Keratinocyte (primary cell): ENCODE results near the gene C1orf50. TPM values are rescaled to one million over a fixed set of nuclear protein-coding genes. Genes with fewer than 3 reads are reported as not detected.

ENCODE experiments used
- DNase-seq: peaks from one replicate; pipeline ENCODE4 v3.0.0-alpha.2; 2011; ENCODE audit warnings: low read depth, missing footprints, low spot score
- FAIRE-seq: peaks from 2 replicates; lab custom pipeline; 2011; peaks lifted over from hg19 to GRCh38; lab: Jason Lieb, UNC
- H2AFZ ChIP-seq: 2 replicates; pipeline ENCODE4 v1.6.0; 2012; ENCODE audit warnings: low read length, control low read depth, inconsistent platforms; ENCODE audit not compliant: control insufficient read depth
- H3K27ac ChIP-seq: 2 replicates; pipeline ENCODE4 v1.5.1; 2011; ENCODE audit warnings: low read length; ENCODE audit not compliant: control insufficient read depth, insufficient read depth
- H3K27me3 ChIP-seq: 3 replicates; pipeline ENCODE4 v1.6.0; 2011; ENCODE audit warnings: low read length; ENCODE audit not compliant: control insufficient read depth, insufficient read depth; ENCODE audit errors: extremely low read depth
- H3K36me3 ChIP-seq, 2 experiments: 2 replicates in 1 of 2; 3 replicates in 1 of 2; pipeline ENCODE4 v1.5.1; 2011; ENCODE audit warnings: low read length in 2 of 2, mild to moderate bottlenecking in 1 of 2; ENCODE audit not compliant: control insufficient read depth in 2 of 2, insufficient read depth in 2 of 2; ENCODE audit errors: extremely low read depth in 1 of 2
- H3K4me1 ChIP-seq: 3 replicates; pipeline ENCODE4 v1.5.1; 2011; ENCODE audit warnings: low read length; ENCODE audit not compliant: control insufficient read depth, insufficient read depth; ENCODE audit errors: extremely low read depth
- H3K4me2 ChIP-seq: 3 replicates; pipeline ENCODE4 v1.6.0; 2011; ENCODE audit warnings: low read depth, low read length; ENCODE audit not compliant: control insufficient read depth, insufficient read depth; ENCODE audit errors: extremely low read depth
- H3K4me3 ChIP-seq, 3 experiments: fragments of 200-600 bp in 1 of 3; sonication (generic) in 1 of 3; 2 replicates in 2 of 3; 3 replicates in 1 of 3; pipeline ENCODE4 v1.5.1; 2011 to 2016; ENCODE audit warnings: low read length in 3 of 3, mild to moderate bottlenecking in 3 of 3, control low read depth in 2 of 3, inconsistent platforms in 1 of 3, low read depth in 1 of 3, mixed read lengths in 1 of 3, mixed run types in 1 of 3, moderate library complexity in 1 of 3; ENCODE audit not compliant: control insufficient read depth in 2 of 3, insufficient read depth in 2 of 3; ENCODE audit errors: extremely low read depth in 1 of 3
- H3K79me2 ChIP-seq: 2 replicates; pipeline ENCODE4 v1.6.0; 2012; ENCODE audit warnings: low read length; ENCODE audit not compliant: control insufficient read depth, insufficient read depth
- H3K9ac ChIP-seq: 3 replicates; pipeline ENCODE4 v1.6.0; 2011; ENCODE audit warnings: low read length; ENCODE audit not compliant: control insufficient read depth, insufficient read depth; ENCODE audit errors: extremely low read depth
- H3K9me1 ChIP-seq: 3 replicates; pipeline ENCODE4 v1.6.0; 2011; ENCODE audit warnings: low read length; ENCODE audit not compliant: control insufficient read depth, insufficient read depth; ENCODE audit errors: extremely low read depth
- H3K9me3 ChIP-seq: 2 replicates; pipeline ENCODE4 v1.5.1; 2012; ENCODE audit warnings: low read depth, low read length; ENCODE audit not compliant: control insufficient read depth
- H4K20me1 ChIP-seq: 3 replicates; pipeline ENCODE4 v1.6.0; 2011; ENCODE audit warnings: low read length; ENCODE audit not compliant: control insufficient read depth, insufficient read depth; ENCODE audit errors: extremely low read depth
- EZH2 ChIP-seq: IDR thresholded peaks from one replicate; pipeline ENCODE4 v1.6.1; 2012; ENCODE audit warnings: inconsistent platforms, mild to moderate bottlenecking, low read length, moderate library complexity
- dilution Hi-C: fragments of 300-500 bp; cut with MboI; formaldehyde crosslinking; loops from one replicate; pipeline ENCODE4 v1.7.0; 2020; ENCODE audit warnings: low sequenced_read_pairs; ENCODE audit not compliant: extremely low pct_ligation_motif_present
- polyA plus RNA-seq, 5 experiments: library from polyadenylated mRNA; depleted of rRNA in 3 of 5; stranded (reverse) in 3 of 5; stranded (forward) in 1 of 5; unstranded in 1 of 5; fragments of >200 nt; gene quantifications; 1 replicate in 1 of 5; 2 replicates in 3 of 5; 3 replicates in 1 of 5; pipeline versions ENCODE4 v1.2.1 to v1.2.3, GENCODE V29; 2011 to 2012; ENCODE audit warnings: missing spikeins in 2 of 5, low read depth in 1 of 5, low replicate concordance in 1 of 5
- TF ChIP-seq, protein P1 (sequence below), 3 experiments: IDR thresholded peaks in 1 of 3; conservative IDR thresholded peaks in 1 of 3; optimal IDR thresholded peaks in 1 of 3; 2 replicates in 2 of 3; 3 replicates in 1 of 3; pipeline versions ENCODE3 to v1.5.1; 2011; ENCODE audit warnings: low read length in 3 of 3, mild to moderate bottlenecking in 3 of 3, moderate library complexity in 2 of 3, control low read depth in 1 of 3, inconsistent platforms in 1 of 3; ENCODE audit not compliant: insufficient read depth in 2 of 3; ENCODE audit errors: extremely low read depth in 1 of 3

Gene C1orf50
- polyA plus RNA-seq, 1 donor (not counting 4 experiments of a cell fraction or from before 2014, with no cell fraction given): 9.6 TPM

DNA sequence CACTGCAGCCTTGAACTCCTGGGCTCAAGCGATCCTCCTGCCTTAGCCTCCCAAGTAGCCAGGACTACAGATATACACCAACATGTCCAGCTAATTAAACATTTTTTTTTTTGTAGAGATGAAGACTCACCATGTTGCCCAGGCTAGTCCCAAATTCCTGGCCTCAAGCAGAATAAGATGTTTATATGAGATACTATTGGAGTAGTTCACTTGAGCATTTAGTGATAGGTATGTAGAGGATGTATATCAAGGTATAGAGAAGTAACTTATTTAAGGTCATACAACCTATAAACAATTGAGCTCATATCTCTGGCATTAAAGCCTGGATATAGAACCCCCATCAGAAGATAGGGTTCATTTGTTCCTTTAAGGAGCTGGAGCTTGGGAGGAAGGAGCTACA is 13.1 kb downstream of the C1orf50 start:
- TF ChIP-seq, protein P1, sequence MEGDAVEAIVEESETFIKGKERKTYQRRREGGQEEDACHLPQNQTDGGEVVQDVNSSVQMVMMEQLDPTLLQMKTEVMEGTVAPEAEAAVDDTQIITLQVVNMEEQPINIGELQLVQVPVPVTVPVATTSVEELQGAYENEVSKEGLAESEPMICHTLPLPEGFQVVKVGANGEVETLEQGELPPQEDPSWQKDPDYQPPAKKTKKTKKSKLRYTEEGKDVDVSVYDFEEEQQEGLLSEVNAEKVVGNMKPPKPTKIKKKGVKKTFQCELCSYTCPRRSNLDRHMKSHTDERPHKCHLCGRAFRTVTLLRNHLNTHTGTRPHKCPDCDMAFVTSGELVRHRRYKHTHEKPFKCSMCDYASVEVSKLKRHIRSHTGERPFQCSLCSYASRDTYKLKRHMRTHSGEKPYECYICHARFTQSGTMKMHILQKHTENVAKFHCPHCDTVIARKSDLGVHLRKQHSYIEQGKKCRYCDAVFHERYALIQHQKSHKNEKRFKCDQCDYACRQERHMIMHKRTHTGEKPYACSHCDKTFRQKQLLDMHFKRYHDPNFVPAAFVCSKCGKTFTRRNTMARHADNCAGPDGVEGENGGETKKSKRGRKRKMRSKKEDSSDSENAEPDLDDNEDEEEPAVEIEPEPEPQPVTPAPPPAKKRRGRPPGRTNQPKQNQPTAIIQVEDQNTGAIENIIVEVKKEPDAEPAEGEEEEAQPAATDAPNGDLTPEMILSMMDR (optimal IDR thresholded peaks at IDR 0.05 in 1 of 3, IDR thresholded peaks at IDR 0.05 in 1 of 3, conservative IDR thresholded peaks at IDR 0.05 in 1 of 3; ENCODE audit: extremely low read depth in 1 of 3, insufficient read depth in 2 of 3, low read length in 3 of 3): no peak
- no peak for TF ChIP-seq EZH2
- no peaks in the 10 kb centered on the region for H3K79me2 ChIP-seq
- DNase-seq (no peak), FAIRE-seq (no peak)
- H3K9ac ChIP-seq: no peak overlapping the region
- dilution Hi-C loops: no loop called here
- H3K9me1 ChIP-seq: no peaks in the 10 kb centered on the region
- H3K4me2 ChIP-seq: no peak overlapping the region
- H3K27ac ChIP-seq: no peak overlapping the region
- H3K4me3 ChIP-seq: no peak overlapping the region
- H4K20me1 ChIP-seq: no peaks in the 10 kb centered on the region
- no peak overlapping the region for H2AFZ ChIP-seq
- no peaks in the 10 kb centered on the region for H3K9me3 ChIP-seq
- H3K36me3 ChIP-seq: peaks cover 10 to 40% of the 10 kb centered on the region in 2 experiments
- peaks cover 4% of the 10 kb centered on the region for H3K4me1 ChIP-seq
- H3K27me3 ChIP-seq: peaks cover 5% of the 10 kb centered on the region

DNA sequence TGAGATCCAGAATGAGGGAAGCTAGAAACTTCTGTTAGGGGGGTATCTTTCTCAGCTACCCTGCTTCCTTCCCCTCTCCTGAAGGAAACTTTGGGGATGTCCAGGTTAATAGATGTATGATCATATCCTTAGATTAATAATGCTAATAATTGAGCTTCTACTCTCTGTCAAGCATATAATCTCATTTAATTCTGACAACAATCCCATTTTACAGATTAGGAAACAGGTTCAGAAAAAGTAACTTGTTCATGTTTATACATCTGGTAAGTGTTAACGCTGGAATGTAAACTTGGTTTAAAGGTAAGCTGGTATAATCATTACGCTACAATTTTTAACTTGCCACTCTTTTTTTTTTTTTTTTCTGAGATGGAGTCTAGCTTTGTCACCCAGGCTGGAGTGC is 16.0 kb downstream of the C1orf50 start:
- Histone ChIP-seq H3K4me2 (no peak overlapping the region), H3K9ac (no peak overlapping the region), H3K79me2 (no peaks in the 10 kb centered on the region), H4K20me1 (no peaks in the 10 kb centered on the region), H3K27ac (no peak overlapping the region), H3K36me3 (peaks cover 1 to 19% of the 10 kb centered on the region in 2 experiments), H3K9me3 (no peaks in the 10 kb centered on the region), H2AFZ (no peak overlapping the region), H3K4me3 (no peak overlapping the region), H3K9me1 (no peaks in the 10 kb centered on the region), H3K27me3 (peaks cover 11% of the 10 kb centered on the region), H3K4me1 (peaks cover 4% of the 10 kb centered on the region)
- DNase-seq (no peak), FAIRE-seq (no peak)
- TF ChIP-seq EZH2: no peak
- TF ChIP-seq, protein P1 (optimal IDR thresholded peaks at IDR 0.05 in 1 of 3, IDR thresholded peaks at IDR 0.05 in 1 of 3, conservative IDR thresholded peaks at IDR 0.05 in 1 of 3; ENCODE audit: extremely low read depth in 1 of 3, insufficient read depth in 2 of 3, low read length in 3 of 3): no peak
- dilution Hi-C loops: no loop called here
